Measurements from ENCODE around the gene XIRP2. TPM values are rescaled to one million over a fixed set of nuclear protein-coding genes. Genes with fewer than 3 reads are reported as not detected.

XIRP2 gene
- total and polyA plus RNA-seq, 4 donors, result under 0.01 to 0.14 (median 0.01) TPM; not detected in 1

DNA sequence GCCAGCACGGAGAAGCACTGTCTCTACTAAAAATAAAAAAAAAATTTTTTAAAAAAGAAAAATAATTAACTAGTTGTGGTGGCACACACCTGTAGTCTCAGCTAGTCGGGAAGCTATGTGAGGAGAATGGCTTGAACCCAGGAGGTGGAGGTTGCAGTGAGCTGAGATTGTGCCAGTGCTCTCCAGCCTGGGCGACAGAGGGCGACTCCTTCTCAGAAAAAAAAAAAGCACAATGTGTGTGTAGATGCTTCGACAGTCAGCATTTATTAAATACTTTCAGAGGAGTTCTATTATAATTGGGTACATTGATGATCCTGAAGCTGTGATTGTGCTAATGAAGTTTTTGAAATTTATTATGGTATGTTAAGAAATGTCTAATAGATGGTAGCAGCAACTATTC, 46.5 kb downstream of the XIRP2 start (continued):
- TF ChIP-seq, protein P1, sequence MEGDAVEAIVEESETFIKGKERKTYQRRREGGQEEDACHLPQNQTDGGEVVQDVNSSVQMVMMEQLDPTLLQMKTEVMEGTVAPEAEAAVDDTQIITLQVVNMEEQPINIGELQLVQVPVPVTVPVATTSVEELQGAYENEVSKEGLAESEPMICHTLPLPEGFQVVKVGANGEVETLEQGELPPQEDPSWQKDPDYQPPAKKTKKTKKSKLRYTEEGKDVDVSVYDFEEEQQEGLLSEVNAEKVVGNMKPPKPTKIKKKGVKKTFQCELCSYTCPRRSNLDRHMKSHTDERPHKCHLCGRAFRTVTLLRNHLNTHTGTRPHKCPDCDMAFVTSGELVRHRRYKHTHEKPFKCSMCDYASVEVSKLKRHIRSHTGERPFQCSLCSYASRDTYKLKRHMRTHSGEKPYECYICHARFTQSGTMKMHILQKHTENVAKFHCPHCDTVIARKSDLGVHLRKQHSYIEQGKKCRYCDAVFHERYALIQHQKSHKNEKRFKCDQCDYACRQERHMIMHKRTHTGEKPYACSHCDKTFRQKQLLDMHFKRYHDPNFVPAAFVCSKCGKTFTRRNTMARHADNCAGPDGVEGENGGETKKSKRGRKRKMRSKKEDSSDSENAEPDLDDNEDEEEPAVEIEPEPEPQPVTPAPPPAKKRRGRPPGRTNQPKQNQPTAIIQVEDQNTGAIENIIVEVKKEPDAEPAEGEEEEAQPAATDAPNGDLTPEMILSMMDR (IDR thresholded peaks at IDR 0.05; ENCODE audit: low read depth, low read length, missing input control), result no peak
- TF ChIP-seq FOXA2 (IDR thresholded peaks at IDR 0.05), result no peak
- TF ChIP-seq HNF4A (conservative IDR thresholded peaks at IDR 0.05), result no peak
- no peak for TF ChIP-seq RXRA (IDR thresholded peaks at IDR 0.05)
- TF ChIP-seq, protein P2, sequence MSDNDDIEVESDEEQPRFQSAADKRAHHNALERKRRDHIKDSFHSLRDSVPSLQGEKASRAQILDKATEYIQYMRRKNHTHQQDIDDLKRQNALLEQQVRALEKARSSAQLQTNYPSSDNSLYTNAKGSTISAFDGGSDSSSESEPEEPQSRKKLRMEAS (IDR thresholded peaks at IDR 0.05), result no peak

DNA sequence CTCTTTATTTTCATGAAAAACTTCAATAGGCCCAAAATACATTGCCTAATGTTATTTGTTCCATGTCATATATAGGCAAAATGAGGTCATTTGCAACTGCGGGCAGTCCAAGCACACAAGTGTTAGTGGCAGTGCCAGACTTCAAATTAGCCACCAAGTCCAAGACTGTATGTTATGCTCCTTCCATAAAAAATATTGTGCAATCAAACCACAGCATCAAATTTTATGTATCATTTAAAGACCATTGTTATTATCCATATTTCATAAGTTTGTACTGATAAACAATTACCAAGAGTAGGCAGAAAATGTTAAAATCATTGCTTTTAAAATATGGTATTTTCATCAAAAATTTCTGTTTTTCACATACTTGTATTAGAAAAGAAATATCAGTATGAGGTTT, 54.1 kb downstream of the XIRP2 start:
- Histone ChIP-seq H3K27ac (ENCODE audit: low read depth in 1 of 2, low read length in 2 of 2) (no peak overlapping the region), H3K4me3 (ENCODE audit: low read depth in 1 of 3, low read length in 3 of 3) (no peak overlapping the region), H3K36me3 (ENCODE audit: control insufficient read depth in 4 of 4, insufficient read depth in 3 of 4, low read depth in 1 of 4, low read length in 3 of 4) (no peaks in the 10 kb centered on the region), H3K9me3 (ENCODE audit: control insufficient read depth in 4 of 4, low read length in 3 of 4) (no peaks in the 10 kb centered on the region), H3K9ac (ENCODE audit: low read depth in 1 of 2, low read length in 2 of 2) (no peak overlapping the region), H3K27me3 (ENCODE audit: control insufficient read depth in 4 of 4, insufficient read depth in 4 of 4, low read length in 3 of 4) (no peaks in the 10 kb centered on the region), H3K4me1 (ENCODE audit: control insufficient read depth in 4 of 4, insufficient read depth in 4 of 4, low read length in 3 of 4) (no peaks in the 10 kb centered on the region)
- no peak for DNase-seq (ENCODE audit: low spot score)
- TF ChIP-seq FOXA1 (IDR thresholded peaks at IDR 0.05), result no peak
- no peak for TF ChIP-seq TAF1 (conservative IDR thresholded peaks at IDR 0.05)
- TF ChIP-seq, protein P1 (IDR thresholded peaks at IDR 0.05; ENCODE audit: low read depth, low read length, missing input control), result no peak
- TF ChIP-seq, protein P3, sequence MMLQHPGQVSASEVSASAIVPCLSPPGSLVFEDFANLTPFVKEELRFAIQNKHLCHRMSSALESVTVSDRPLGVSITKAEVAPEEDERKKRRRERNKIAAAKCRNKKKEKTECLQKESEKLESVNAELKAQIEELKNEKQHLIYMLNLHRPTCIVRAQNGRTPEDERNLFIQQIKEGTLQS (IDR thresholded peaks at IDR 0.05), result no peak
- TF ChIP-seq HNF4G (IDR thresholded peaks at IDR 0.05), result no peak
- no peak for TF ChIP-seq RXRA (IDR thresholded peaks at IDR 0.05)
- TF ChIP-seq SP1 (IDR thresholded peaks at IDR 0.05), result no peak
- TF ChIP-seq JUND (IDR thresholded peaks at IDR 0.05), result no peak
- TF ChIP-seq GABPA (IDR thresholded peaks at IDR 0.05 in 1 of 2, conservative IDR thresholded peaks at IDR 0.05 in 1 of 2), result no peak
- no peak for TF ChIP-seq REST (IDR thresholded peaks at IDR 0.05)
- no peak for TF ChIP-seq RAD21 (IDR thresholded peaks at IDR 0.05)
- no peak for TF ChIP-seq EGR1 (IDR thresholded peaks at IDR 0.05; ENCODE audit: low read depth in 2 of 2)
- TF ChIP-seq HNF4A (conservative IDR thresholded peaks at IDR 0.05), result no peak
- TF ChIP-seq, protein P2 (IDR thresholded peaks at IDR 0.05), result no peak
- no peak for TF ChIP-seq FOXA2 (IDR thresholded peaks at IDR 0.05)
- TF ChIP-seq, protein P4, sequence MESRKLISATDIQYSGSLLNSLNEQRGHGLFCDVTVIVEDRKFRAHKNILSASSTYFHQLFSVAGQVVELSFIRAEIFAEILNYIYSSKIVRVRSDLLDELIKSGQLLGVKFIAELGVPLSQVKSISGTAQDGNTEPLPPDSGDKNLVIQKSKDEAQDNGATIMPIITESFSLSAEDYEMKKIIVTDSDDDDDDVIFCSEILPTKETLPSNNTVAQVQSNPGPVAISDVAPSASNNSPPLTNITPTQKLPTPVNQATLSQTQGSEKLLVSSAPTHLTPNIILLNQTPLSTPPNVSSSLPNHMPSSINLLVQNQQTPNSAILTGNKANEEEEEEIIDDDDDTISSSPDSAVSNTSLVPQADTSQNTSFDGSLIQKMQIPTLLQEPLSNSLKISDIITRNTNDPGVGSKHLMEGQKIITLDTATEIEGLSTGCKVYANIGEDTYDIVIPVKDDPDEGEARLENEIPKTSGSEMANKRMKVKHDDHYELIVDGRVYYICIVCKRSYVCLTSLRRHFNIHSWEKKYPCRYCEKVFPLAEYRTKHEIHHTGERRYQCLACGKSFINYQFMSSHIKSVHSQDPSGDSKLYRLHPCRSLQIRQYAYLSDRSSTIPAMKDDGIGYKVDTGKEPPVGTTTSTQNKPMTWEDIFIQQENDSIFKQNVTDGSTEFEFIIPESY (IDR thresholded peaks at IDR 0.05), result no peak
- no peak for TF ChIP-seq NR2F2 (IDR thresholded peaks at IDR 0.05)
- TF ChIP-seq YY1 (IDR thresholded peaks at IDR 0.05), result no peak
- WGBS, result 88% methylated on average over 1 of the region's 1 CpG

Measured in liver (tissue), 9 donors.